HG02623 (cell line): ENCODE results near the gene BMP15.

Experiments
- ATAC-seq: cut with Tn5 transposase; IDR thresholded peaks from one replicate; pipeline ENCODE4 v1.9.1; 2021; ENCODE audit warnings: moderate library complexity; ENCODE audit not compliant: unreplicated experiment

The BMP15 gene

DNA sequence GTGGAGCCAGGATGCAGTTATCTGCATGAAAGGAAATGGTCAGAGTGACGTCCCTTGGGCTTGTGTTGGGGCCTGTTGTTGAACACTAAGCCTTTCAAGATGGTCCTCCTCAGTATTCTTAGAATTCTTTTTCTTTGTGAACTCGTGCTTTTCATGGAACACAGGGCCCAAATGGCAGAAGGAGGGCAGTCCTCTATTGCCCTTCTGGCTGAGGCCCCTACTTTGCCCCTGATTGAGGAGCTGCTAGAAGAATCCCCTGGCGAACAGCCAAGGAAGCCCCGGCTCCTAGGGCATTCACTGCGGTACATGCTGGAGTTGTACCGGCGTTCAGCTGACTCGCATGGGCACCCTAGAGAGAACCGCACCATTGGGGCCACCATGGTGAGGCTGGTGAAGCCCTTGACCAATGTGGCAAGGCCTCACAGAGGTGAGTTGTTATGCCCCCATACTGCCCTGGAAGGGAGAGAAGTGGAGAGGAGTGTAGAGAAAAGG is at the start of gene BMP15:
BMP15 (plus strand) TSS at position 51 of the 492 bp plus-strand sequence; CDS start at position 100, 49 bp downstream.
- ATAC-seq, result no peak

DNA sequence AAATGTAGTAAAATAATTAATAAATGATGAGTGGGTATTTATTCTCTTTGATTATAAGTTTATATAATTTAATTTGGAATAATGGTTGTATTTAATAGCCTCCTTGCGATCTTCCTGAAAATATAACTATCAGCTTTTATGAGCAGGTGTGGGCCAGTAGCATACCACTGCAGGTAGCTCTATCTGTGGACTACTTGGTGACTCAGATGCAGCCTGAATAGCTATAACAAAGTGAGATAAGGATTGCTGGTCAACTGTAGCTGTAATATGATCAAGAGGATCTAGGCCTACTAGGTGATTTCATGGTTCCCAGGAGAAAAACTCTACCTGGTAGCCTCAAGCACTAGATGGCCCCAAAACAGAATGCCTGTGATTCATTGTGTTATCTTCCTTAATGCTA is 47.1 kb upstream of the BMP15 start:
- ATAC-seq, result no peak

GRCh38 chrX:50865311-50865710 is 45.2 kb upstream of the BMP15 start:
- no peak for ATAC-seq

GRCh38 chrX:50871922-50872453 is 38.5 kb upstream of the BMP15 start:
- ATAC-seq, result no peak

DNA sequence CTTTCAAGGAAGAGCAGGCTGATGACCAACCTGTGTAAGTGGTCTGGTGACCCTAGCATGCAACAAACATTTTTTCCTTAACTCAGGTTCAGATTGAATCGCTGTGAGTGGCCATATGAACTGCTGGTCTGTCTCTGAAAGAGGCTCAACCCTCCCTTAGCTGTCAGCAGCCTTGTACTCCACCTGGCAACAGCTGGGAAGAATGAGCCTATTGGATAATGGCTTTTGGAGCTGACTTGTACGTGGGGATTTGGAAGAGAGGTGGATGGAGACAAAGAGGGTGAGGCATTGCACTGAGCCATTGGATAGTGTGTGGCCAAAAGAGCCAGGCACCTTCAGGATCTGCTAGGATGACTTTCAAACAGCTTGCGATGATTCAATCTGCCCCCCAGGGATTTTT is 35.7 kb upstream of the BMP15 start:
- no peak for ATAC-seq

- ATAC-seq, result no peak
Measured at GRCh38 chrX:50876551-50876950, 34.0 kb upstream of the BMP15 start.

- no peak for ATAC-seq
Measured at GRCh38 chrX:50877310-50877709, 33.2 kb upstream of the BMP15 start.

GRCh38 chrX:50881028-50881427 is 29.5 kb upstream of the BMP15 start:
- ATAC-seq, result no peak

DNA sequence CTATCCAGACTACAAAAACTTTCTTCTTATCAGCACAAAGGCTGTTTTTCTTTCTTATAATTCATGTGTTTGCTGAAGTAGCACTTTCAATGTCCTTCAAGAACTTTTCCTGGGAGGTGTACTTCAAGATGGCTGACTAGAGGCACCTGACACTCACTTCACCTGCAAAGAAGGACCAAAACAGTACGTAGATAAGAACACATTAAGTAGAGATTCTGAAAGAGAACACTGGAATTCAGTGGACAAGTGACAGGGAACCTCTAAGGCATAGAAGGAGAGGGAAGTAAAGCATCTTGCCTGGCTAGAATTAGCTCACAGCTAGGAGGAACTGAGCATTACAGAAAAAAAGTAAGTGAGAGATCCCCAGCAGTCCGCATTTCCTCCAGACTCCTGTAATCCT is 21.7 kb upstream of the BMP15 start:
- ATAC-seq, result no peak

DNA sequence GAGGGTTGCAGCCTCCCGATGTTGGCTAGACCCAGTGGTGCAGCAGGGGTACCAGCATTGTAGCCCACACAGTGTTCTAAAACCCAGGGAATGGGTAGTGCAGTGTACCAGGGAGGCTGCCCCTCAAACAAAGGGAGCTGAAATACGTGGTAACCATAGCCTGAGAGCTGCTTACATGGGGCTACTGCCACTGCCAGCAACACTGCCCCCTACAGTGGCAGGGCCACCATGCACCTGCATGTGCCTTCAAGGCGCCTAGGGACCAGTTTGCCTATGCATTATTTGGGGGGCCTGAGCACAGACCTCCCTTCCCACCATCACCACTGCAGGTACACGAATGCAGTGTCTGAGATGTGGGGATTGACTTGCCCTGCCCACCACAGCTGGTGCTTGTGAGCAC is 21.0 kb upstream of the BMP15 start:
- ATAC-seq, result no peak

DNA sequence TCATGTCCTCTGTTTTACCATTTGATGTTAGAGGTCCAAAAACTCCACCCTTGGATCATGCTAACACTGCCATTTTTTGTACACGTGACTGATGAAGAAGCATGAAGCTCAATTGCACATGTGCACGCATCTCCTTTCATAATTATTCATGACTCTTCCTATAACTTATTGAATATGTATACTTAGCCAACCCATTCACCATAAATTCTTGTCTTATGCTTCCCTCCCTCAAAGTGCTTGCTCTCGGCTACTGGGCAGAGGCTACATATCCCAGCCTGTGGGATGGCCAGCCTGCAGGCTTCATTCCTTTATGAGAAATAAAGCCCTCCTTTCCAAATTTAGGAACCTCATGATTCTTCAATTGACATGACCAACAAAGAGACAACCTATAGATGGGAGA is 17.5 kb upstream of the BMP15 start:
- no peak for ATAC-seq

DNA sequence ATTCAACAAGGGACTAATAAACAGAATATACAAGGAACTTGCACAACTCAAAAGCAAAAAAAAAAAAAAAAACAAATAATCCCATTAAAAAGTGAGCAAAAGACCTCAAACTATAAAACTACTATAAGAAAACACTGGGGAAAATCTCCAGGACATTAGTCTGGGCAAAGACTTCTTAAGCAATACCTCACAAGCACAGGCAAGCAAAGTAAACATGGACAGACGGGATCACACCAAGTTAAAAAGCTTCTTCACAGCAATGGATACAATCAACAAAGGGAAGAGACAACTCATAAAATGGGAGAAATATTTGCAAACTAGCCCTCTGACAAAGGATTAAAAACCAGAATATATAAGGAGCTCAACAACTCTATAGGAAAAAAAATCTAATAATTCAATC is 17.1 kb upstream of the BMP15 start:
- ATAC-seq, result no peak

DNA sequence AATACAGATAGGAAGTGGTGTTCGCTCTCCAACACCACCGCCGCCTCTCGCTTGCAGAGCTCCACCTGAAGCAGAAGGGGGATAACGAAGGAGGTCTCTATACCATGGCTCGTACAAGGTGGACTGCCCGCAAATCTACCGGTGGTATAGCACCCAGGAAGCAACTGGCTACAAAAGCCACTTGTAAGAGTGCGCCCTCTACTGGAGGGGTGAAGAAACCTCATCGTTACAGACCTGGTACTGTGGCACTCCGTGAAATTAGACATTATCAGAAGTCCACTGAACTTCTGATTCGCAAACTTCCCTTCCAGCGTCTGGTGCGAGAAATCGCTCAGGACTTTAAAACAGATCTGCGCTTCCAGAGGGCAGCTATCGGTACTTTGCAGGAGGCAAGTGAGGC is 5.2 kb upstream of the BMP15 start:
- no peak for ATAC-seq

- ATAC-seq, result no peak
Measured at GRCh38 chrX:50913520-50913919, 3.0 kb downstream of the BMP15 start.

DNA sequence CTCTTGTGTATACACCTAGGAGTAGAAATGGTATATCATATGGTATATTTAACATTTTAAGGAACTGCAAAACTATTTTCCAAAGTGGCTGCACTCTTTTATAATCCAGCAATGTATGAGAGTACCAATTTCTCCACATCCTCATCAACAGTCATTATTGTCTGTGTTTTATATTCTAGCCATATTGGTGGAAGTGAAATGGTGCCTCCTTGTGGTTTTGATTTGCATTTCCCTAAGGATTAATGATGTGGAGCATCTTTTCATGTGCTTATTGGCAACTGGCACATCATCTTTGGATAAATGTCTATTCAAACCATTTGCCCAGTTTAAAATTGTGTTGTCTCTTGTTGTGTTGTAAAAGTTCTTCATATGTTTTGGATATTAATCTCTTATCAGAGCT is 9.6 kb downstream of the BMP15 start:
- no peak for ATAC-seq

DNA sequence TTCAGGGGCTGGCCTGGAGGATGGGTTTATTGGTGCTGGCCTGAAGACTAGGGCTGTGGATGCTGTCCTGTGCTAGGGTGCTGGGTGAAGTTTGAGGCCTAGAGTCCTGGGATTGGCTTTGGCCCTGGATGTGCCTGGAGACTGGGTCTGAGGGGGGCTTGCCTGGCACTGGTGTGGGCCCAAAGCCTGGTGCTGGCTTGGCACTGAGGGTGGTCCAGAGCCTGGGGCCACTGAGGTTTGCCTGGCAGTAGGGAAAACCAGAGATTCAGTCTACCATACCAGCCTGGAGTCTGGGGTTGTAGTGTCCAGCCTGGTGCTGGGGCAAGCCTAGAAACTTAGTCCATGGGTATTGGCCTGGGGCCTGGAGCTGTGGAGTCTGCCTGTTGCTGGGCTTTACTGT is 16.6 kb downstream of the BMP15 start:
- ATAC-seq, result no peak

GRCh38 chrX:50941638-50942037 is 31.1 kb downstream of the BMP15 start:
- no peak for ATAC-seq

DNA sequence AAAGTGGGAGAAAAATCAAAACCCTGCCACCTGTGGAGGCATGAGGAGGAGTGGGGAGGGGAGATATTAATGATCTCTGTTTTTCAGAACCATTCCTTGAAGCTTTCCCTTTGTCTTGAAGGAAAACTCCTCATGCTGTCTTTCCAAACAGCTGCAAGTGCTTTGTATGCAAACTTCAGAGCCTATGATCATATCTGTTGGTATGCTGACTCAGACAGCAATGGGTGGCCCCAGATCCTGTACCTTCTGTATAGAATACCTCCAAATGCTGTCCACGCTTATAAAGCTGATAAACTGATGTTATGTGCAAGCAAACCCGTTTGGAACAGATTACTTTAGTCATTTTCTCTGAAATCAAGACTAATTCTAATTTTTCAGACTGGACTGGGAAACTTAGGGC is 31.9 kb downstream of the BMP15 start:
- ATAC-seq, result no peak

DNA sequence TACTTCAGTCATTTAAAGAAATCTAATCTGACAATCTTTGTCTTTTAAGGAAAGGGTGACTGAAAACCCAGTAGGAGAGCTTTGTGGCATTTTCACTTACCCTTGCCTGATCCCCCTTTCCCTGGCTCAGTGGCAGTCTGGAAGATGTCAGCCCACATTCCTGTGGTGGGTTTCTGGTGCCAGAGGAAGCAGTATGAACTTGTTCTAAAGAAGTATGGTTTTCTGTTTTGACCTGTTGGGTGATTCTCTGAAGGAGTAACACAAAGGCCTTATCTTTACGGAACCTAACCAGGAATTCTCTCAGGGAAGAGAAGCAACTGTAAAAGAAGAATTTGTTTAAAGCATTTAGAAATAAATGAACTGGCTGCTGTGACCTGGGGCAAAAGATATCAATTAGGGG is 41.9 kb downstream of the BMP15 start:
- no peak for ATAC-seq

- no peak for ATAC-seq
Measured at GRCh38 chrX:50953832-50954231, 43.3 kb downstream of the BMP15 start.

- no peak for ATAC-seq
Measured at GRCh38 chrX:50962156-50962555, 51.6 kb downstream of the BMP15 start.

DNA sequence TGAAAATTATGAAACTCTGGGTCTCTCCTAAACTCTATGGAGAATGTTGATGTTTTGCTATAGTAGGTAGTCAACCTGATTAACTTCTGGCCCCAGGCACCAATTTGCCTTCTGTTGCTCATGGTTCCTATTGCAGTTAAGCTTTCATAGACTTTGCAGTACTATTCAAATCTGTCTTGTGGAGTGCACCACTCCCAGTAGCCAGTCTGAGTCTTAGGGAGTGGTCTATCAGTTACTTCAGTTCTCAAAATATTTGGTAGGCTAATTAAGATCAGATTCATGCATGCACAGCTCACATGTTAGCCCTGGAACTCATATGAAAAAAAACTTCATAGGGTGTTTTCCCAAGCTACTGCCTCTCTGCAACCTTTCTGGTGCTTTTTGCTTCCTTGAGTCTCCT is 53.3 kb downstream of the BMP15 start:
- no peak for ATAC-seq
